ENCODE data around the gene KATNIP. TPM values are rescaled to one million over a fixed set of nuclear protein-coding genes. Genes with fewer than 3 reads are reported as not detected.

KATNIP gene
- total RNA-seq, 2 experiments from 2014 or later, result 9.6 to 11.5 TPM

GRCh38 chr16:27599606-27600005 is 49.7 kb downstream of the KATNIP start:
- H3K4me1 Mint-ChIP-seq (ENCODE audit: low read depth), result no peaks in the 10 kb centered on the region
- TF ChIP-seq, protein P1, sequence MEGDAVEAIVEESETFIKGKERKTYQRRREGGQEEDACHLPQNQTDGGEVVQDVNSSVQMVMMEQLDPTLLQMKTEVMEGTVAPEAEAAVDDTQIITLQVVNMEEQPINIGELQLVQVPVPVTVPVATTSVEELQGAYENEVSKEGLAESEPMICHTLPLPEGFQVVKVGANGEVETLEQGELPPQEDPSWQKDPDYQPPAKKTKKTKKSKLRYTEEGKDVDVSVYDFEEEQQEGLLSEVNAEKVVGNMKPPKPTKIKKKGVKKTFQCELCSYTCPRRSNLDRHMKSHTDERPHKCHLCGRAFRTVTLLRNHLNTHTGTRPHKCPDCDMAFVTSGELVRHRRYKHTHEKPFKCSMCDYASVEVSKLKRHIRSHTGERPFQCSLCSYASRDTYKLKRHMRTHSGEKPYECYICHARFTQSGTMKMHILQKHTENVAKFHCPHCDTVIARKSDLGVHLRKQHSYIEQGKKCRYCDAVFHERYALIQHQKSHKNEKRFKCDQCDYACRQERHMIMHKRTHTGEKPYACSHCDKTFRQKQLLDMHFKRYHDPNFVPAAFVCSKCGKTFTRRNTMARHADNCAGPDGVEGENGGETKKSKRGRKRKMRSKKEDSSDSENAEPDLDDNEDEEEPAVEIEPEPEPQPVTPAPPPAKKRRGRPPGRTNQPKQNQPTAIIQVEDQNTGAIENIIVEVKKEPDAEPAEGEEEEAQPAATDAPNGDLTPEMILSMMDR (IDR thresholded peaks at IDR 0.05), result no peak
- H3K27ac Mint-ChIP-seq, result no peak overlapping the region
- CTCF ChIA-PET, result no interaction called here
- H3K4me3 Mint-ChIP-seq, result no peak overlapping the region
- H3K27me3 Mint-ChIP-seq, result no peaks in the 10 kb centered on the region
- ATAC-seq (no peak), DNase-seq (no peak)
- no peaks in the 10 kb centered on the region for H3K9me3 Mint-ChIP-seq
- POLR2A ChIA-PET, result no interaction called here
- H3K36me3 Mint-ChIP-seq (ENCODE audit: low read depth), result no peaks in the 10 kb centered on the region
- intact Hi-C loops (cut with micrococcal nuclease), result no loop called here

Other genes with a start within 250 kb of the KATNIP start
- gene IL4R, start 236.2 kb upstream of the KATNIP start, total RNA-seq, result 100 to 1,000 TPM; 236 to 245 TPM
- gene IL21R, start 148.0 kb upstream of the KATNIP start, total RNA-seq, result 10 to 100 TPM; 95.6 to 97.2 TPM
- 10 to 100 TPM; 55.9 to 58.6 TPM for gene GTF3C1, start 231 bp upstream of the KATNIP start, total RNA-seq